Measurements from ENCODE around the gene LRRC7. TPM values are rescaled to one million over a fixed set of nuclear protein-coding genes. Genes with fewer than 3 reads are reported as not detected.

The LRRC7 gene
- total RNA-seq, 4 donors from 2014 or later: 0.11 to 0.88 (median 0.36) TPM

DNA sequence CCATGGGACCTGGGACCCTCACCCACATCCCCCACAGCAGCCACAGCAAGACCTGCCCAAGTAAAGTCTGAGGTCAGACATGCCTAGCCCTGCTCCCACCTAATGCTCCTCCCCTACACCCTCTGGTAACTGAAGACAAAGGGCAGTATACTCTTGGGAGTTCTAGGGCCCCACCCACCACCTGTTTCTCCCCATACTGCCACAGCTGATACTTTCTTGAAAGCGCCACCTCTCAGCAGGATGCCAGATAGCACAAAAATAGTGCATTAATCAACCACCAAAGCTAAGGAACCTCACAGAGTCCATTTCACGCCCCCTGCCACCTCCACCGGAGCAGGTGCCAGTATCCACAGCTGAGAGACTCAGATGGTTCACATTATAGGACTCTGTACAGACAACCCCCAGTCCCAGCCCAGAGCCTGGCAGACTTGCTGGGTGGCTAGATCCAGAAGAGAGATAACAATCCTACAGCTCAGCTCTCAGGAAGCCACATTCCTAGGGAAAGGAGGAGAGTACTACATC is 399.6 kb downstream of the LRRC7 start:
- no peak for TF ChIP-seq POLR2A (IDR thresholded peaks at IDR 0.05)
- TF ChIP-seq, protein P1, sequence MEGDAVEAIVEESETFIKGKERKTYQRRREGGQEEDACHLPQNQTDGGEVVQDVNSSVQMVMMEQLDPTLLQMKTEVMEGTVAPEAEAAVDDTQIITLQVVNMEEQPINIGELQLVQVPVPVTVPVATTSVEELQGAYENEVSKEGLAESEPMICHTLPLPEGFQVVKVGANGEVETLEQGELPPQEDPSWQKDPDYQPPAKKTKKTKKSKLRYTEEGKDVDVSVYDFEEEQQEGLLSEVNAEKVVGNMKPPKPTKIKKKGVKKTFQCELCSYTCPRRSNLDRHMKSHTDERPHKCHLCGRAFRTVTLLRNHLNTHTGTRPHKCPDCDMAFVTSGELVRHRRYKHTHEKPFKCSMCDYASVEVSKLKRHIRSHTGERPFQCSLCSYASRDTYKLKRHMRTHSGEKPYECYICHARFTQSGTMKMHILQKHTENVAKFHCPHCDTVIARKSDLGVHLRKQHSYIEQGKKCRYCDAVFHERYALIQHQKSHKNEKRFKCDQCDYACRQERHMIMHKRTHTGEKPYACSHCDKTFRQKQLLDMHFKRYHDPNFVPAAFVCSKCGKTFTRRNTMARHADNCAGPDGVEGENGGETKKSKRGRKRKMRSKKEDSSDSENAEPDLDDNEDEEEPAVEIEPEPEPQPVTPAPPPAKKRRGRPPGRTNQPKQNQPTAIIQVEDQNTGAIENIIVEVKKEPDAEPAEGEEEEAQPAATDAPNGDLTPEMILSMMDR (IDR thresholded peaks at IDR 0.05): no peak
- WGBS, 2 donors: 87 to 98% methylated on average over 3 of the region's 3 CpGs
- no peak overlapping the region for H3K4me3 ChIP-seq (ENCODE audit: low read depth, poor library complexity, severe bottlenecking)
- no peak for DNase-seq (ENCODE audit: low spot score in 2 of 2)
- intact Hi-C loops (cut with DNase I; ENCODE audit: low total_unique reads): no loop called here

DNA sequence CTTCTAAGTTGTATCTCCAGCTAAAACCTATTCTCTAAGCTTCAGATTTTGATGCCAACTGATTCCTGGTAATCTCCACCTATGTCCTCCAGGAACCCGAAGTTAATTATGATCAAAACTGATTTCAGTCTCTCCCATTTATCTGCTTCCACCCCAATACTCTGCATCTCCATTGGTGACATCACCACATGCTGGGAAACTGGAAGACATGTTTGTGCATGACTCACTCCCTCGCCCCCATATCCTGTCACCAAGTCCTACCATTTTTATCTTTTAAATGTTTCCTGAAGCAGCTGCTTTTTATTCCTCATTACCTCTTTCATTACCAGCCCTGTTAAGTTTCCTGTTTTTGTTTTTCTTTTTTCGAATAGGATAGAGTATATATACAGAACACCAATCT is 409.2 kb downstream of the LRRC7 start:
- TF ChIP-seq POLR2A (IDR thresholded peaks at IDR 0.05): no peak
- TF ChIP-seq, protein P1 (IDR thresholded peaks at IDR 0.05): no peak
- no peak overlapping the region for H3K4me3 ChIP-seq (ENCODE audit: low read depth, poor library complexity, severe bottlenecking)
- 48 to 61% methylated on average over 3 of the region's 3 CpGs for WGBS, 2 donors
- intact Hi-C loops (cut with DNase I; ENCODE audit: low total_unique reads): no loop called here
- no peak for DNase-seq (ENCODE audit: low spot score in 2 of 2)

DNA sequence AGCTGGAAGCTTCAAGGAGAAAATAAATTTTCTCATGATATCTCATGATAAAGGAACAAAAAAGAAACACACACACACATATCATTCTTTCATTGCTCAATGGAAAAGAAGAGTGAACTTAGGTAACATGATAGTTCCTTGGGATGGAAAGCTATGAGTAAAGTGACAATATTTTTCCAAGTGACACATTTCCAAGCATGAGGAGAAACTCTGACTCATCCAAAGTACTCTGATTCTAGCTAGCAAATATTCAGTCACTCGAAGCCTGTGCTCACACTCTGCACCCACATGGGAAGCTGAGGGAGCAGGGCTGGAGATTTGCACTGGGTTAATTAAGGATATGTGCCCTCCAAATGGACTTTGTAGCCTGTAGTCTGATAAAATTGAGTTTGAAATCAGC is 415.3 kb downstream of the LRRC7 start:
- DNase-seq (ENCODE audit: low spot score in 2 of 2): no peak
- intact Hi-C loops (cut with DNase I; ENCODE audit: low total_unique reads): no loop called here
- TF ChIP-seq, protein P1 (IDR thresholded peaks at IDR 0.05): no peak
- TF ChIP-seq POLR2A (IDR thresholded peaks at IDR 0.05): no peak
- WGBS, 2 donors: 38 to 40% methylated on average over 1 of the region's 1 CpG
- no peak overlapping the region for H3K4me3 ChIP-seq (ENCODE audit: low read depth, poor library complexity, severe bottlenecking)

DNA sequence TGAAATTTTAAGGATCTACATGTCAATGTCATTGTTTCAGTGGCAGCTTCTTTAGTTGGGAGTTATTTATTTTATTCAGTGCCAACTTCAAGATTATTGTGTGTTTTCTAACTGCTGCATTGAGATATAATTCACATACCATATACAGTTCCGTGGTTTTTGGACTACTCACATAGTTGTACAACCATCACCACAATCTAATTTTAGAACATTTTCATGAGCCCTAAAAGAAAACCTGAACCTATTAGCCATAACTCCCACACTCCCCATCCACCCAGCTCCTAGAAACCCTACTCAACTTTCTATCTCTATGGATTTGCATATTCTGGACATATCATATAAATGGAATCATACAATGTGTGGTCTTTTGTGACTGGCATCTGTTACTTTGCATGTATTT is 417.7 kb downstream of the LRRC7 start:
- TF ChIP-seq, protein P1 (IDR thresholded peaks at IDR 0.05): no peak
- TF ChIP-seq POLR2A (IDR thresholded peaks at IDR 0.05): no peak
- intact Hi-C loops (cut with DNase I; ENCODE audit: low total_unique reads): no loop called here
- DNase-seq (ENCODE audit: low spot score in 2 of 2): no peak
- 89 to 95% methylated on average over 1 of the region's 1 CpG for WGBS, 2 donors
- no peak overlapping the region for H3K4me3 ChIP-seq (ENCODE audit: low read depth, poor library complexity, severe bottlenecking)

DNA sequence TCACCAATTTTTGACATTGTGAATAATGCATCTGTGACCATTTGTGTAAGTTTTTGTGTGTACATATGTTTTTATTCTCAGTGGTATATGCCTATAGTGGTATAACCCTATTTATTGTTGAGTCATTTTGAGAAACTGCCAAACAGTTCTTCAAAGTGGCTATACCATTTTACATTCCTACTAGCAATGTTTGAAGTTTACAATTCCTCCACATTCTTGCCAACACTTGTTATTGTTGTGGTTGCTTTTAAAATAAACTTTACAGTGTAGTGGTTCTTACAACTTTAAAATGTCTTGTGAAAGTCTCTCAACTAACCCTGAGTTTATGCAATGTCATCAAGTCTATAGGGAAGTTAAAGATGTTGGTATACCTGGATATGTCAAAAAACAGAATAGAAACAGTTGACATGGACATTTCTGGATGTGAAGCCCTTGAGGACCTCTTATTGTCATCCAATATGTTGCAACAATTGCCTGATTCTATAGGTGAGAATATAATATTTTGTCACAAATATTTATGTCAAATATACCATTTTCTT is 418.2 kb downstream of the LRRC7 start:
- no peak for DNase-seq (ENCODE audit: low spot score in 2 of 2)
- TF ChIP-seq, protein P1 (IDR thresholded peaks at IDR 0.05): no peak
- TF ChIP-seq POLR2A (IDR thresholded peaks at IDR 0.05): no peak
- no peak overlapping the region for H3K4me3 ChIP-seq (ENCODE audit: low read depth, poor library complexity, severe bottlenecking)
- intact Hi-C loops (cut with DNase I; ENCODE audit: low total_unique reads): no loop called here

- no peak for DNase-seq (ENCODE audit: low spot score in 2 of 2)
- TF ChIP-seq POLR2A (IDR thresholded peaks at IDR 0.05): no peak
- TF ChIP-seq, protein P1 (IDR thresholded peaks at IDR 0.05): no peak
- intact Hi-C loops (cut with DNase I; ENCODE audit: low total_unique reads): no loop called here
- no peak overlapping the region for H3K4me3 ChIP-seq (ENCODE audit: low read depth, poor library complexity, severe bottlenecking)
- 84 to 86% methylated on average over 1 of the region's 1 CpG for whole genome bisulfite sequencing, 2 donors
These were observed 420.2 kb downstream of the LRRC7 start for GRCh38 chr1:69987881-69988280.
